DLD1 (cell line): ENCODE measurements around the gene PLAC1.

Source experiments
- in situ Hi-C: cut with HindIII; loops from 2 replicates; pipeline ENCODE4 v1.10.0; 2017; ENCODE audit warnings: low sequenced_read_pairs

PLAC1 gene

GRCh38 chrX:134544513-134545151, 113.6 kb downstream of the PLAC1 start:
- in situ Hi-C loops, result no loop called here

DNA sequence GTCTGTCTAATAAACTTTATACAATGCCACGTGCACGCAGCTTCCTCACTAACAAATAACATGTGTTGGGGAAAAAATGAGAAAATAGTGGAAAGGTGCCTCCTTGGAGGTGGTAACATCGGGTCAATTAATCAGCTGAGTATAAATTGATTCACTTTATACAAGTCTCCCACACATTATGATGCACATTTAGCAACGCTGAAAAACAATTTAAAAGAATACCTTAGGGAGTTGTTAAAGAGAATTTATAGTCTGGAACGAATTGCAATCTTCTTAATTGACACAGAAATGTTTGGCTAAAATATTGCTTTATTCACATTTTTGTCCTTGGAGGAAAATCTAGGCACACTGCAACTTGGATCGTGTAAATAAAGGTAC, 114.1 kb downstream of the PLAC1 start:
- in situ Hi-C loops, result no loop called here

DNA sequence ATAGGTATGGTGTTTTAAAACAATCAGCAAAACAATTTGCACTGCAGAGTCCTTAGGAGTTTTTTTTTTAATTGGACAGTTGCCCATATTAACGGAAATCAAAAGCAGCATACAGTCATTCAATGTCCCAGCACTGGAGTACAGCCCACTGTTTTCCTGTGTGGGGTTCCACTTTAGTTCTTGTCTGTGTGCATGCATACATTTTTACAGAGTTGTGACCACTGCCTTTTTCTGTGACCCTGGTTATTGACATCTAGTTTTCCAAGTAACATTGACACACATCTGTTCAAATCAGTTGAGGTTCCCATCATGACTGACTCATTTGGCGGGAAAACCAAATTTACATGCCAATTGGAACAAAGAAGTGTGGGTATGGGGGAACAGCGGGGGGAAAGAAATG, 115.0 kb downstream of the PLAC1 start:
- in situ Hi-C loops, result no loop called here

DNA sequence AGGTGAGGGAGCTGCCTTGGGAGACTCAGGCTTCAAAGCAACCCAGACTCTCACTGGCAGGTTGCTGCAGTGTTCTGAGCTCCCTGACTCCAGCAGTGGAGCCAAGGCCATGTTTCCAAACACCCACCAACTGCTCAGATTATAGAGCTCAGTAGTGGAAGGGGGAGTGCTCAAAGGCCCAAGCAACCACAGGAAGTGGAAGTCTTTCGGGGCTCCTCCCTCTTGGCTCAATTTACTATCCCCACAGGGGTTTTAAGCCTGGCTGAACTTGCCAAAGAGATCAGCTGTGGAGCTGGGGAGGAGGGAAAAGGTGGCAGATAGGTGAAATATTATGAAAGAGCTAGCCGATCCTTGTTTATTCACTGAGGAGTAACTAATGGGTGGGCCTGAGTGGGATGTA, 115.8 kb downstream of the PLAC1 start:
- in situ Hi-C loops, result no loop called here

DNA sequence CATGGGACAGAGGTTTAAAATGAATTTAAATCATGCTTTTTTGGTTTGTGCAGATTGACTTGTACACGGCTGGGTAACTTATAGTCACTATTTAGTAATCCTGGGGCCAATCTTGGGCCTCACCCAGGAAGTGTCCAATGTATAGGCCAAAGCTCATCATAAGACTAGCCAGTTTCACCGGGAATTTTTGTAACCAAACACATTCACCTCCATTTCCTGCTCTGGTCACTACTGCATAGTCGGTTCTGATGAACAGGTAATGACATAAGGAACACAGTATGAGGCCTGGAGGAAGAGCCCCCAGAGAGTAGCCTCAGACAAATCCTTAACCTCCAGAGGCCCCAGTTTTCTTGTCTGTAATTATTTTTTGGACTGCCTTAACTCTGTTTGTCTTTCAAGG, 116.4 kb downstream of the PLAC1 start:
- in situ Hi-C loops, result no loop called here

DNA sequence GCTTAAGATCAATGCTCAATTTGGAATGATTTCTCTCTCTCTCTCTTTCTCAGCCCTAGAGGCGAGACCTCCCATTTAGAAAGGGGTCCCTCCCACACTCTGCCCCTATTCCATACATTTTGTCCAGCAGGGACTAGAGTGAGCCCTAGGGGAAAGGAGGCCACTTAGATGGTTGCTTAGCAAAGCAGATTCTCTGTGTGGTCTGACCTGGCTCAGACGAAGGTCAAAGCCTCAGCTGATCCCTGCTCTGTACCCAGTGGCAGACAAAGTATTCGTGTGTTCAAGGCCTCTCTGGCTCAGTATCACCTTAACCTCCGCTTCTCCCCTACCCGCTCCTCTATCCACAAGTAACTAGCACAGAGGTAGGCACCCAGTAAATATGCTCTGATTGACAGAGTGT, 120.0 kb downstream of the PLAC1 start:
- in situ Hi-C loops, result no loop called here

GRCh38 chrX:134537179-134537955, 120.9 kb downstream of the PLAC1 start:
- in situ Hi-C loops, result no loop called here

GRCh38 chrX:134533952-134534351, 124.3 kb downstream of the PLAC1 start:
- in situ Hi-C loops, result no loop called here

- in situ Hi-C loops, result no loop called here
These were observed 124.9 kb downstream of the PLAC1 start for GRCh38 chrX:134533352-134533751.

- in situ Hi-C loops, result no loop called here
These were observed 127.4 kb downstream of the PLAC1 start for GRCh38 chrX:134530845-134531244.

DNA sequence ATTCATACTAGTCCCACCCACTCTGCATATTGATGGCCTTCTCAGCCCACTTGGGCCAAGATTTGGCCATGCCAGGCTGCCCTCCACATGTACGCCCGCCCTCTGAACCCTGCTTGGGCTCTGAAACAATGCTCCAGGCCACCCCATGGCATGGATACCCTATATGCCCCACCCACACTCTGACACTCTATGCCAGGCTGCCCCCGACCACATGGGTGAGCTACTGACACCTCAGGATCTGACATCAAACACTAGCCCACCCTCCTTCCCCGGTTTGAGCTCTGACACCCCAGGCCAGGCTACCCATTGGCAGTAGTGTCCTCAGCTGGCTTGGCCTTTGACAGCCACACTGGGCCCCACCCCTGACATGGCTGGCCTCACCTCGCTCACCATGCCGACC, 128.8 kb downstream of the PLAC1 start:
- in situ Hi-C loops, result no loop called here

DNA sequence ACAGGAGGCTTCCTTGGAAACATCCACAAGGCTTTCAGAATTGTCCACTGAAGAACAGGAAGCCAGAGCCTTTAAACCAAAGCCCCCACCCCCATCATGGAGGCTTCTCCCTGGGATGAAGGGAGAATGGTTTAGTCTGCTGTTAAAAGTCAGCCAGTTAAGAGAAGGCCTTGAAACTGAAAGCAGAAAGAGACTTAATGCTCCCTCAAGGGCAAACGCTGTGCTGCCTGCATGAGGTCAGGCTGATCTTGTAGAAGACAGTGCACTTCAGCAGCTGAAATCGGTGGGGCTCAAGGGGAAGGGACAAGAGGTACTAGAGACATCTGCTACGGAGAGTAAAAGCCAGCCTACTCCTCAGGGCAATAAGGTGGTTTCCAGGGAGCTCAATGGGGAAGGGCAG, 129.3 kb downstream of the PLAC1 start:
- in situ Hi-C loops, result no loop called here

- in situ Hi-C loops, result no loop called here
These were observed 131.9 kb downstream of the PLAC1 start for GRCh38 chrX:134526399-134526798.

- in situ Hi-C loops, result no loop called here
These were observed 133.0 kb downstream of the PLAC1 start for GRCh38 chrX:134525086-134525792.

DNA sequence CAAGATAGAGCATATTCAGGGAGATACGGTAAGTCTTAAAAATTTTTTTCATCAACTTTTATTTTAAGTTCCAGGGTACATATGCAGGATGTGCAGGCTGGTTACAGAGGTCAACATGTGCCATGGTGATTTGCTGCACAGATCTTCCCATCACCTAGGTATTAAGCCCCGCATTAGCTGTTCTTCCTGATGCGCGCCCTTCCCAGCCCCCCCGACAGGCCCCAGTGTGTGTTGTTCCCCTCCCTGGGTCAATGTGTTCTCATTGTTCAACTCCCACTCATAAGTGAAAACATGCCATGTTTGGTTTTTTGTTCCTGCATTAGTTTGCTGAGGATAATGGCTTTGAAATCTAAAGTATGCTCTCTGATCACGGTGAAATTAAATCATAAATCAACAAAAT, 134.1 kb downstream of the PLAC1 start:
- in situ Hi-C loops, result loop anchor here (25.0 kb wide), 1 partner anchor 238 kb away; no protein-coding TSS in a partner anchor

GRCh38 chrX:134520860-134521390, 137.3 kb downstream of the PLAC1 start:
- in situ Hi-C loops, result loop anchor here (25.0 kb wide), 1 partner anchor 241 kb away; no protein-coding TSS in a partner anchor
